ENCODE data around the gene IQGAP3. TPM values are rescaled to one million over a fixed set of nuclear protein-coding genes. Genes with fewer than 3 reads are reported as not detected.

IQGAP3 gene
- total RNA-seq, 6 donors from 2014 or later: under 0.01 to 16.0 (median 2.2) TPM

- Histone ChIP-seq H3K4me3 (no peak overlapping the region), H3K27ac (no peak overlapping the region), H3K27me3 (no peaks in the 10 kb centered on the region), H3K4me1 (peaks cover 0 to 12% (median 2%) of the 10 kb centered on the region in 4 donors), H3K36me3 (peaks cover 0 to 6% (median 0%) of the 10 kb centered on the region in 4 donors), H3K9me3 (no peaks in the 10 kb centered on the region)
- no peak for TF ChIP-seq EP300 (IDR thresholded peaks at IDR 0.05)
- no peak for TF ChIP-seq CTCF (IDR thresholded peaks at IDR 0.05)
- TF ChIP-seq POLR2AphosphoS5 (IDR thresholded peaks at IDR 0.05): no peak
- TF ChIP-seq POLR2A (IDR thresholded peaks at IDR 0.05): no peak
- DNase-seq (peak in 1 of 2 donors; percentile 44), ATAC-seq (ENCODE audit: low FRiP score in 2 of 2) (no peak)
- WGBS, 2 donors: 94 to 100% methylated on average over 8 to 18 of the region's 18 CpGs
These were observed 42.4 kb downstream of the IQGAP3 start for GRCh38 chr1:156530006-156530405.

- no peak for ATAC-seq (ENCODE audit: low FRiP score in 2 of 2)
- no peak overlapping the region for H3K4me3 ChIP-seq
- DNase-seq: no peak
- peak overlapping the region in 1 of 4 donors; percentile 23 for H3K27ac ChIP-seq
- no peak for TF ChIP-seq POLR2A (IDR thresholded peaks at IDR 0.05)
- TF ChIP-seq EP300 (IDR thresholded peaks at IDR 0.05): no peak
- no peak for TF ChIP-seq POLR2AphosphoS5 (IDR thresholded peaks at IDR 0.05)
- no peak for TF ChIP-seq CTCF (IDR thresholded peaks at IDR 0.05)
- H3K4me1 ChIP-seq: peaks cover 0 to 12% (median 5%) of the 10 kb centered on the region in 4 donors
- no peaks in the 10 kb centered on the region for H3K9me3 ChIP-seq
- no peaks in the 10 kb centered on the region for H3K27me3 ChIP-seq
- peaks cover 0 to 6% (median 0%) of the 10 kb centered on the region in 4 donors for H3K36me3 ChIP-seq
- WGBS, 2 donors: 90 to 94% methylated on average over 8 of the region's 8 CpGs
These were observed 43.4 kb downstream of the IQGAP3 start for GRCh38 chr1:156528875-156529425.

GRCh38 chr1:156528231-156528630 is 44.1 kb downstream of the IQGAP3 start:
- peak overlapping the region in 1 of 4 donors; percentile 23 for H3K27ac ChIP-seq
- DNase-seq (no peak), ATAC-seq (ENCODE audit: low FRiP score in 2 of 2) (no peak)
- 61 to 68% methylated on average over 5 of the region's 5 CpGs for WGBS, 2 donors
- H3K9me3 ChIP-seq: no peaks in the 10 kb centered on the region
- TF ChIP-seq POLR2A (IDR thresholded peaks at IDR 0.05): no peak
- no peaks in the 10 kb centered on the region for H3K27me3 ChIP-seq
- peaks cover 0 to 1% (median 0%) of the 10 kb centered on the region in 4 donors for H3K36me3 ChIP-seq
- H3K4me3 ChIP-seq: no peak overlapping the region
- H3K4me1 ChIP-seq: peaks cover 0 to 12% (median 5%) of the 10 kb centered on the region in 4 donors

GRCh38 chr1:156527584-156527983 is 44.8 kb downstream of the IQGAP3 start:
- no peak for ATAC-seq (ENCODE audit: low FRiP score in 2 of 2)
- Histone ChIP-seq H3K36me3 (no peaks in the 10 kb centered on the region), H3K27ac (no peak overlapping the region), H3K4me1 (peaks cover 0 to 12% (median 5%) of the 10 kb centered on the region in 4 donors), H3K4me3 (no peak overlapping the region), H3K9me3 (no peaks in the 10 kb centered on the region), H3K27me3 (no peaks in the 10 kb centered on the region)
- WGBS, 2 donors: 71% methylated on average over 2 of the region's 2 CpGs
- TF ChIP-seq EP300 (IDR thresholded peaks at IDR 0.05) (no peak), CTCF (IDR thresholded peaks at IDR 0.05) (no peak), POLR2AphosphoS5 (IDR thresholded peaks at IDR 0.05) (no peak), POLR2A (IDR thresholded peaks at IDR 0.05) (no peak)
- no peak for DNase-seq

- DNase-seq (no peak), ATAC-seq (ENCODE audit: low FRiP score in 2 of 2) (no peak)
- Histone ChIP-seq H3K9me3 (no peaks in the 10 kb centered on the region), H3K27me3 (no peaks in the 10 kb centered on the region), H3K36me3 (no peaks in the 10 kb centered on the region), H3K27ac (no peak overlapping the region), H3K4me1 (peaks cover 0 to 12% (median 5%) of the 10 kb centered on the region in 4 donors), H3K4me3 (no peak overlapping the region)
- 81 to 95% methylated on average over 2 of the region's 2 CpGs for WGBS, 2 donors
- TF ChIP-seq EP300 (IDR thresholded peaks at IDR 0.05) (no peak), CTCF (IDR thresholded peaks at IDR 0.05) (no peak), POLR2A (IDR thresholded peaks at IDR 0.05) (no peak), POLR2AphosphoS5 (IDR thresholded peaks at IDR 0.05) (no peak)
These were observed 46.4 kb downstream of the IQGAP3 start for GRCh38 chr1:156525856-156526489.
